NB4 (cell line): Measurements from ENCODE around the gene TP53TG5.

Source experiments
- POLR2A ChIP-seq: IDR thresholded peaks from 2 replicates; pipeline ENCODE4 v1.6.1; 2011; ENCODE audit warnings: mild to moderate bottlenecking; ENCODE audit not compliant: insufficient read length; ENCODE audit errors: extremely low read depth
- TF ChIP-seq, protein P1 (sequence below): IDR thresholded peaks from one replicate; pipeline ENCODE4 v1.5.1; 2012; ENCODE audit warnings: low read depth, low read length

DNA sequence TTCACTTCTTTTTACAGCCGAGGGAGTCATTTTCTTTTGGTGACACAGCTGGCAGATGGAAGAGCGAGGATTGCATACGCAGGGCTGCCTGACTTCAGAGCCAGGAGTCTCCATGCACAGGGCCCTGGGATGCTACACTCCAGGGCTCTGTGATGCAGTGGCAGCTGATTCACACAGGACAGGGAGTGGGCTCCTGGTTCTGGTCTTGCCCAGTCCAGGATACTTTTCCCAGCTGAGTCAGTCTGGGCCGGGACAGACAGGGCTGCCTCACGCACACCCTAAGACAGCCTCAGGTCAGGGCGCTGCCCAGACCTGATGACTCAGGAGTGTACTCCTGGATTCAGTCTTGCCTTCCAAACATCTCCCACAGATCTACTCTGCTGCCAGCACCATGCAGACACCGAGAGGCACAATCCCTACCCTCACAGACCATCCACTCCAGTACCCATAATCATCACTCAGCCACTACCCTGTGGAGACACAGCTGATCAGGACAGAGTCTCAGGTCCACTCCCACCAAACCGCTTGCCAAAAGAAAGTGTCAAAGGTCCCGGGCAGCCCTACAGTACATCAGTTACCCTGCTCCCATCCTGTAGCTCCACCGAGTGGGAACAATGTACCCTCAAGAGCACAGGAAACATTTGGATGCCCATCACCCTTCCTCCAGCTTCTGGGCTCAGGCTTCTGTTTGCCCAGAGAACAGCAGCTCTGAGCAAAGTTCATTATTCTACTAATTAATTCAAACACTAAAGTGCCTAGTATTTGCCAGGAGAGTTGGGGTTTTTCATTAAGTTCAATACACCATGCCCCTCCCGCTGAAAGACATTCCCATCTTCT is 41.4 kb downstream of the TP53TG5 start:
- TF ChIP-seq, protein P1, sequence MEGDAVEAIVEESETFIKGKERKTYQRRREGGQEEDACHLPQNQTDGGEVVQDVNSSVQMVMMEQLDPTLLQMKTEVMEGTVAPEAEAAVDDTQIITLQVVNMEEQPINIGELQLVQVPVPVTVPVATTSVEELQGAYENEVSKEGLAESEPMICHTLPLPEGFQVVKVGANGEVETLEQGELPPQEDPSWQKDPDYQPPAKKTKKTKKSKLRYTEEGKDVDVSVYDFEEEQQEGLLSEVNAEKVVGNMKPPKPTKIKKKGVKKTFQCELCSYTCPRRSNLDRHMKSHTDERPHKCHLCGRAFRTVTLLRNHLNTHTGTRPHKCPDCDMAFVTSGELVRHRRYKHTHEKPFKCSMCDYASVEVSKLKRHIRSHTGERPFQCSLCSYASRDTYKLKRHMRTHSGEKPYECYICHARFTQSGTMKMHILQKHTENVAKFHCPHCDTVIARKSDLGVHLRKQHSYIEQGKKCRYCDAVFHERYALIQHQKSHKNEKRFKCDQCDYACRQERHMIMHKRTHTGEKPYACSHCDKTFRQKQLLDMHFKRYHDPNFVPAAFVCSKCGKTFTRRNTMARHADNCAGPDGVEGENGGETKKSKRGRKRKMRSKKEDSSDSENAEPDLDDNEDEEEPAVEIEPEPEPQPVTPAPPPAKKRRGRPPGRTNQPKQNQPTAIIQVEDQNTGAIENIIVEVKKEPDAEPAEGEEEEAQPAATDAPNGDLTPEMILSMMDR: no peak
- TF ChIP-seq POLR2A: no peak
